HG02763 (cell line): ENCODE data around the gene MRPL12.

ENCODE experiments used
- ATAC-seq: cut with Tn5 transposase; IDR thresholded peaks from one replicate; pipeline ENCODE4 v1.9.1; 2021; ENCODE audit warnings: mild to moderate bottlenecking, moderate library complexity; ENCODE audit not compliant: unreplicated experiment

Gene MRPL12

GRCh38 chr17:81715107-81715871, 12.1 kb downstream of the MRPL12 start:
- no peak for ATAC-seq

- ATAC-seq = no peak
These were observed 12.9 kb downstream of the MRPL12 start for GRCh38 chr17:81715872-81716673.

- ATAC-seq = no peak
These were observed 13.5 kb downstream of the MRPL12 start for GRCh38 chr17:81716674-81716996.

- ATAC-seq = no peak
These were observed 14.0 kb downstream of the MRPL12 start for GRCh38 chr17:81717049-81717765.

- ATAC-seq = no peak
These were observed 14.6 kb downstream of the MRPL12 start for GRCh38 chr17:81717766-81718089.

- ATAC-seq = no peak
These were observed 16.5 kb downstream of the MRPL12 start for GRCh38 chr17:81719410-81720266.

- ATAC-seq = no peak
These were observed 17.3 kb downstream of the MRPL12 start for GRCh38 chr17:81720267-81721071.

- no peak for ATAC-seq
These were observed 19.3 kb downstream of the MRPL12 start for GRCh38 chr17:81722184-81723120.

GRCh38 chr17:81723651-81724209, 20.6 kb downstream of the MRPL12 start:
- no peak for ATAC-seq

GRCh38 chr17:81725439-81725838, 22.3 kb downstream of the MRPL12 start:
- ATAC-seq = no peak

GRCh38 chr17:81726004-81726403, 22.8 kb downstream of the MRPL12 start:
- no peak for ATAC-seq

GRCh38 chr17:81727324-81728031, 24.3 kb downstream of the MRPL12 start:
- ATAC-seq = no peak

GRCh38 chr17:81733507-81734404, 30.6 kb downstream of the MRPL12 start:
- ATAC-seq = no peak

GRCh38 chr17:81734405-81735263, 31.5 kb downstream of the MRPL12 start:
- ATAC-seq = no peak

GRCh38 chr17:81735264-81736102, 32.3 kb downstream of the MRPL12 start:
- no peak for ATAC-seq
